HG02970 (cell line): Measurements from ENCODE around the gene TMEM178B.

Experiments
- ATAC-seq: cut with Tn5 transposase; IDR thresholded peaks from one replicate; pipeline ENCODE4 v1.9.1; 2021; ENCODE audit warnings: mild to moderate bottlenecking, moderate library complexity, moderate number of reproducible peaks; ENCODE audit not compliant: unreplicated experiment, low FRiP score

Gene TMEM178B

GRCh38 chr7:141251957-141252356, 178.1 kb downstream of the TMEM178B start:
- ATAC-seq: no peak

GRCh38 chr7:141257597-141257996, 183.7 kb downstream of the TMEM178B start:
- ATAC-seq: no peak

GRCh38 chr7:141258559-141258958, 184.7 kb downstream of the TMEM178B start:
- ATAC-seq: no peak

- no peak for ATAC-seq
These were observed 188.5 kb downstream of the TMEM178B start for GRCh38 chr7:141262101-141263090.

GRCh38 chr7:141263508-141263907, 189.6 kb downstream of the TMEM178B start:
- ATAC-seq: no peak

GRCh38 chr7:141263983-141264382, 190.1 kb downstream of the TMEM178B start:
- ATAC-seq: no peak

GRCh38 chr7:141264511-141264910, 190.6 kb downstream of the TMEM178B start:
- no peak for ATAC-seq

- ATAC-seq: no peak
These were observed 191.8 kb downstream of the TMEM178B start for GRCh38 chr7:141265668-141266067.

GRCh38 chr7:141268614-141269013, 194.8 kb downstream of the TMEM178B start:
- no peak for ATAC-seq

GRCh38 chr7:141271451-141271850, 197.6 kb downstream of the TMEM178B start:
- no peak for ATAC-seq

- ATAC-seq: no peak
These were observed 198.6 kb downstream of the TMEM178B start for GRCh38 chr7:141272417-141272816.

- ATAC-seq: no peak
These were observed 201.5 kb downstream of the TMEM178B start for GRCh38 chr7:141275350-141275749.

- ATAC-seq: no peak
These were observed 202.2 kb downstream of the TMEM178B start for GRCh38 chr7:141276031-141276430.

- no peak for ATAC-seq
These were observed 206.2 kb downstream of the TMEM178B start for GRCh38 chr7:141280100-141280499.

- ATAC-seq: no peak
These were observed 207.4 kb downstream of the TMEM178B start for GRCh38 chr7:141281311-141281710.

GRCh38 chr7:141286522-141286921, 212.7 kb downstream of the TMEM178B start:
- no peak for ATAC-seq

GRCh38 chr7:141287936-141288335, 214.1 kb downstream of the TMEM178B start:
- no peak for ATAC-seq

- no peak for ATAC-seq
These were observed 214.8 kb downstream of the TMEM178B start for GRCh38 chr7:141288626-141289025.

- no peak for ATAC-seq
These were observed 216.5 kb downstream of the TMEM178B start for GRCh38 chr7:141290365-141290764.

GRCh38 chr7:141290973-141291372, 217.1 kb downstream of the TMEM178B start:
- no peak for ATAC-seq

GRCh38 chr7:141291541-141291940, 217.7 kb downstream of the TMEM178B start:
- no peak for ATAC-seq
